IMR-90 (cell line): Measurements from ENCODE around the gene AGAP1. TPM values are rescaled to one million over a fixed set of nuclear protein-coding genes. Genes with fewer than 3 reads are reported as not detected.
A peak's percentile ranks its signal among the peaks of the same experiment; 100 is the strongest.

Experiments
- ATAC-seq: fragments of 200-7000 bp; cut with Tn5 transposase; 2 replicates; pipeline ENCODE4 v1.9.1; 2020; ENCODE audit warnings: low read depth, mild to moderate bottlenecking, moderate library complexity
- BruUV-seq: library from RNA; stranded (reverse); fragments of 400-500 nt; replicated peaks from 2 replicates; lab custom pipeline; 2021; lab: Mats Ljungman, UMichigan
- CTCF ChIA-PET: fragments of 300-600 bp; formaldehyde crosslinking; extraction: SDS; loops from one replicate; lab custom pipeline; 2021; ENCODE audit warnings: antibody characterized with exemption; lab: Yijun Ruan, JAX
- POLR2A ChIA-PET: fragments of 300-600 bp; sonication (Branson Sonifier 250); formaldehyde crosslinking; loops from one replicate; lab custom pipeline; 2022; ENCODE audit warnings: antibody characterized with exemption; ENCODE audit not compliant: unreplicated experiment; lab: Charles Lee
- DNase-seq: peaks from one replicate; pipeline ENCODE4 v3.0.0; 2013
- H2AFZ ChIP-seq: replicated peaks from 2 replicates; pipeline ENCODE3; 2013; ENCODE audit warnings: low read length, mild to moderate bottlenecking; ENCODE audit not compliant: poor library complexity
- H2AK5ac ChIP-seq: 2 replicates; pipeline ENCODE4 v1.6.1; 2013; ENCODE audit warnings: low read depth, low read length, inconsistent platforms
- H2AK9ac ChIP-seq: replicated peaks from 2 replicates; pipeline ENCODE3; 2013; ENCODE audit warnings: mild to moderate bottlenecking, low read depth, low read length, moderate library complexity; ENCODE audit not compliant: poor library complexity
- H2BK120ac ChIP-seq: 2 replicates; pipeline ENCODE4 v1.6.1; 2013; ENCODE audit warnings: low read depth, low read length, inconsistent platforms
- H2BK15ac ChIP-seq: 3 replicates; pipeline ENCODE4 v1.6.1; 2013; ENCODE audit warnings: low read depth, low read length, inconsistent platforms
- H2BK20ac ChIP-seq: 2 replicates; pipeline ENCODE4 v1.6.1; 2013; ENCODE audit warnings: low read depth, mild to moderate bottlenecking, inconsistent platforms, low read length, moderate library complexity
- H2BK5ac ChIP-seq: 2 replicates; pipeline ENCODE4 v1.6.1; 2013; ENCODE audit warnings: mild to moderate bottlenecking, low read depth, low read length, inconsistent platforms; ENCODE audit not compliant: poor library complexity, severe bottlenecking
- H3K14ac ChIP-seq: replicated peaks from 2 replicates; pipeline ENCODE4 v1.6.1; 2013; ENCODE audit warnings: low read depth, low read length, inconsistent platforms
- H3K18ac ChIP-seq: 2 replicates; pipeline ENCODE4 v1.6.1; 2013; ENCODE audit warnings: low read depth, low read length, control low read depth
- H3K23ac ChIP-seq: 2 replicates; pipeline ENCODE4 v1.6.1; 2013; ENCODE audit warnings: low read depth, low read length, inconsistent platforms
- H3K27ac ChIP-seq: 2 replicates; pipeline ENCODE4 v1.5.1; 2013; ENCODE audit warnings: mild to moderate bottlenecking, control low read depth, low read length; ENCODE audit not compliant: insufficient read depth
- H3K27me3 ChIP-seq: 2 replicates; pipeline ENCODE4 v1.6.1; 2013; ENCODE audit warnings: low read length; ENCODE audit not compliant: control insufficient read depth, insufficient read depth
- H3K36me3 ChIP-seq: 2 replicates; pipeline ENCODE4 v1.6.1; 2013; ENCODE audit warnings: low read length, mixed read lengths; ENCODE audit not compliant: control insufficient read depth, insufficient read depth
- H3K4ac ChIP-seq: 2 replicates; pipeline ENCODE4 v1.6.1; 2013; ENCODE audit warnings: low read depth, low read length, inconsistent platforms
- H3K4me1 ChIP-seq: 2 replicates; pipeline ENCODE4 v1.6.1; 2013; ENCODE audit warnings: low read length, mixed read lengths; ENCODE audit not compliant: control insufficient read depth, insufficient read depth
- H3K4me2 ChIP-seq: 2 replicates; pipeline ENCODE4 v1.6.1; 2013; ENCODE audit warnings: low read depth, mild to moderate bottlenecking, control low read depth, low read length, moderate library complexity
- H3K4me3 ChIP-seq: 2 replicates; pipeline ENCODE4 v1.5.1; 2013; ENCODE audit warnings: low read depth, mild to moderate bottlenecking, control low read depth, low read length, moderate library complexity; ENCODE audit not compliant: insufficient read depth
- H3K56ac ChIP-seq: 2 replicates; pipeline ENCODE4 v1.6.1; 2013; ENCODE audit warnings: low read length, inconsistent platforms; ENCODE audit not compliant: insufficient read depth; ENCODE audit errors: extremely low read depth
- H3K79me1 ChIP-seq, 2 experiments: 2 replicates each; pipeline ENCODE4 v1.6.1; 2013; ENCODE audit warnings: low read length in 2 of 2, inconsistent platforms in 1 of 2, low read depth in 1 of 2
- H3K9ac ChIP-seq: 2 replicates; pipeline ENCODE4 v1.6.1; 2013; ENCODE audit warnings: low read depth, low read length, control low read depth
- H3K9me1 ChIP-seq: 2 replicates; pipeline ENCODE4 v1.6.1; 2013; ENCODE audit warnings: low read length, inconsistent platforms; ENCODE audit not compliant: insufficient read depth
- H3K9me3 ChIP-seq: 2 replicates; pipeline ENCODE4 v1.6.1; 2013; ENCODE audit warnings: low read length; ENCODE audit not compliant: control insufficient read depth, insufficient read depth
- H4K20me1 ChIP-seq: 2 replicates; pipeline ENCODE4 v1.6.1; 2013; ENCODE audit warnings: low read length, inconsistent platforms; ENCODE audit not compliant: insufficient read depth
- H4K5ac ChIP-seq: 2 replicates; pipeline ENCODE4 v1.6.1; 2013; ENCODE audit warnings: mild to moderate bottlenecking, low read depth, low read length, control low read depth
- H4K8ac ChIP-seq, 2 experiments: 2 replicates each; pipeline ENCODE4 v1.6.1; 2013; ENCODE audit warnings: low read depth in 2 of 2, low read length in 2 of 2, control low read depth in 1 of 2, inconsistent platforms in 1 of 2
- H4K91ac ChIP-seq: 2 replicates; pipeline ENCODE4 v1.6.1; 2013; ENCODE audit warnings: low read depth, low read length, inconsistent platforms; ENCODE audit not compliant: insufficient read depth
- BHLHE40 ChIP-seq: fragments of 150-350 bp; IDR thresholded peaks from 2 replicates; pipeline ENCODE4 v1.6.1; 2016; ENCODE audit warnings: mild to moderate bottlenecking, low read depth, low read length
- CEBPB ChIP-seq: IDR thresholded peaks from 2 replicates; pipeline ENCODE4 v1.6.1; 2012; ENCODE audit warnings: low read depth, low read length, improper control_type of control experiment
- CHD1 ChIP-seq: IDR thresholded peaks from 2 replicates; pipeline ENCODE4 v1.6.1; 2012; ENCODE audit warnings: low read depth, low read length, improper control_type of control experiment
- CTCF ChIP-seq: conservative IDR thresholded peaks from 2 replicates; pipeline ENCODE4 v1.5.1; 2012; ENCODE audit warnings: mild to moderate bottlenecking, low read depth, low read length, improper control_type of control experiment
- ELK1 ChIP-seq: fragments of 150-350 bp; IDR thresholded peaks from 2 replicates; pipeline ENCODE4 v1.6.1; 2016; ENCODE audit warnings: low read depth, mild to moderate bottlenecking, low read length, moderate library complexity, borderline replicate concordance
- FOS ChIP-seq: fragments of 150-350 bp; IDR thresholded peaks from 2 replicates; pipeline ENCODE4 v1.6.1; 2016; ENCODE audit warnings: low read depth, low read length
- MAFK ChIP-seq: IDR thresholded peaks from 2 replicates; pipeline ENCODE4 v1.6.1; 2012; ENCODE audit warnings: low read depth, low read length, improper control_type of control experiment
- MAZ ChIP-seq: IDR thresholded peaks from 2 replicates; pipeline ENCODE4 v1.6.1; 2012; ENCODE audit warnings: low read depth, mild to moderate bottlenecking, low read length, improper control_type of control experiment, moderate library complexity, borderline replicate concordance
- MXI1 ChIP-seq: IDR thresholded peaks from 2 replicates; pipeline ENCODE4 v1.6.1; 2012; ENCODE audit warnings: low read depth, mild to moderate bottlenecking, low read length, moderate library complexity, borderline replicate concordance
- NFE2L2 ChIP-seq: fragments of 150-350 bp; IDR thresholded peaks from 2 replicates; pipeline ENCODE4 v1.6.1; 2016; ENCODE audit warnings: low read depth, mild to moderate bottlenecking, low read length
- POLR2A ChIP-seq: IDR thresholded peaks from 2 replicates; pipeline ENCODE4 v1.6.1; 2012; ENCODE audit warnings: mild to moderate bottlenecking, low read depth, low read length
- RAD21 ChIP-seq: IDR thresholded peaks from 2 replicates; pipeline ENCODE4 v1.6.1; 2012; ENCODE audit warnings: low read length, improper control_type of control experiment
- RCOR1 ChIP-seq: IDR thresholded peaks from 2 replicates; pipeline ENCODE4 v1.6.1; 2012; ENCODE audit warnings: mild to moderate bottlenecking, low read length, improper control_type of control experiment; ENCODE audit not compliant: insufficient replicate concordance
- RFX5 ChIP-seq: IDR thresholded peaks from 2 replicates; pipeline ENCODE4 v1.8.0; 2012; ENCODE audit warnings: low read depth, mild to moderate bottlenecking, low read length, moderate library complexity
- USF2 ChIP-seq: fragments of 150-350 bp; IDR thresholded peaks from 2 replicates; pipeline ENCODE4 v1.6.1; 2017; ENCODE audit warnings: mild to moderate bottlenecking, antibody characterized with exemption, low read length, low read depth
- WGBS, 2 experiments: methylation state at CpG; one replicate each; pipeline versions ENCODE4 v1.1.5 to v1.1.7; 2013; ENCODE audit warnings: missing lambda C conversion rate in 2 of 2; ENCODE audit not compliant: insufficient read length in 1 of 2; ENCODE audit errors: extremely low coverage in 2 of 2; 5-methylcytosine and 5-hydroxymethylcytosine counted together
- dilution Hi-C: fragments of 300-500 bp; cut with HindIII; formaldehyde crosslinking; loops from one replicate; pipeline ENCODE4 v1.14.3; 2018; ENCODE audit warnings: low sequenced_read_pairs; ENCODE audit not compliant: unreplicated experiment
- in situ Hi-C: fragments of 300-500 bp; cut with MboI; formaldehyde crosslinking; loops from 3 replicates; pipeline ENCODE4 v1.14.3; 2019; ENCODE audit warnings: low sequenced_read_pairs, inconsistent platforms, mixed read lengths
- intact Hi-C: fragments of 100-400 bp; cut with micrococcal nuclease; formaldehyde crosslinking; loops from 2 replicates; pipeline ENCODE4 v1.10.0; 2022
- polyA plus RNA-seq, 3 experiments: library from polyadenylated mRNA; depleted of rRNA; stranded (reverse); fragments of >200 nt; gene quantifications; 2 replicates each; pipeline ENCODE4 v1.2.3, GENCODE V29; 2012; ENCODE audit warnings: low replicate concordance in 1 of 3
- total RNA-seq: library from RNA; depleted of rRNA; stranded (reverse); fragments of >200 nt; gene quantifications from 2 replicates; pipeline ENCODE4 v1.2.3, GENCODE V29; 2012

The AGAP1 gene
- total and polyA plus RNA-seq, 2 of the 4 experiments (the other 2 are of a cell fraction): 15.1 to 16.4 TPM

GRCh38 chr2:235500110-235500760 lies 6.4 kb downstream of the AGAP1 start:
- H3K18ac ChIP-seq: no peak overlapping the region
- intact Hi-C loops: loop anchor here (5.0 kb wide), 1 partner anchor 72 kb away; no protein-coding TSS in a partner anchor
- peaks cover 19% of the 10 kb centered on the region for H3K9me1 ChIP-seq
- in situ Hi-C loops: no loop called here
- ChIA-PET CTCF (no interaction called here), POLR2A (no interaction called here)
- no peak overlapping the region for H2BK20ac ChIP-seq
- H4K5ac ChIP-seq: no peak overlapping the region
- DNase-seq (no peak), ATAC-seq (no peak)
- peak overlapping the region; percentile 14; the same call in 1 of the 2 replicates for H2BK120ac ChIP-seq
- H3K56ac ChIP-seq: no peak overlapping the region
- dilution Hi-C loops: no loop called here
- peaks cover 20% of the 10 kb centered on the region for H3K4me1 ChIP-seq
- H3K9ac ChIP-seq: no peak overlapping the region
- 0 out of 2 replicates have a peak overlapping the region, but pooled peaks have one; percentile 38 for H3K23ac ChIP-seq
- no peak overlapping the region for H2AK9ac ChIP-seq
- no peak overlapping the region for H3K4ac ChIP-seq
- no peak overlapping the region for H2AFZ ChIP-seq
- no peak overlapping the region for H4K91ac ChIP-seq
- 0 out of 2 replicates have a peak overlapping the region, but pooled peaks have one; percentile 14 for H3K14ac ChIP-seq
- no peak overlapping the region for H3K4me2 ChIP-seq
- no peaks in the 10 kb centered on the region for H3K9me3 ChIP-seq
- no peak overlapping the region for H3K4me3 ChIP-seq
- no peaks in the 10 kb centered on the region for H3K36me3 ChIP-seq
- peaks cover 38 to 84% of the 10 kb centered on the region in 2 experiments for H3K79me1 ChIP-seq
- BruUV-seq: no TSS peak
- peak overlapping the region; percentile 26; the same call in 1 of the 2 replicates for H2AK5ac ChIP-seq
- WGBS, 2 experiments: 79% methylated on average over 7 of the region's 13 CpGs; no CpG with 5 or more reads in 1 of the 2 experiments
- H4K20me1 ChIP-seq: peaks cover 56% of the 10 kb centered on the region
- no peak overlapping the region; the same call in 2 of the 3 replicates for H2BK15ac ChIP-seq
- no peaks in the 10 kb centered on the region for H3K27me3 ChIP-seq
- H4K8ac ChIP-seq: no peak overlapping the region
- no peak overlapping the region for H3K27ac ChIP-seq
- H2BK5ac ChIP-seq: no peak overlapping the region
- TF ChIP-seq MXI1 (no peak), MAFK (no peak), CHD1 (no peak), BHLHE40 (no peak), RAD21 (no peak), FOS (no peak), CEBPB (no peak), RFX5 (no peak), POLR2A (no peak), ELK1 (no peak), CTCF (no peak), NFE2L2 (no peak), RCOR1 (no peak), MAZ (no peak), USF2 (no peak)
